IPS-20b (cell line): ENCODE measurements around the gene PRR14L.

Source experiments
- H3K27ac ChIP-seq: one replicate; pipeline ENCODE4 v1.5.1; 2013; ENCODE audit warnings: low read length
- H3K27me3 ChIP-seq: 2 replicates; pipeline ENCODE4 v1.6.1; 2013; ENCODE audit warnings: mild to moderate bottlenecking, low read length, inconsistent platforms; ENCODE audit not compliant: insufficient read depth
- H3K36me3 ChIP-seq: 2 replicates; pipeline ENCODE4 v1.6.1; 2013; ENCODE audit warnings: low read depth, mild to moderate bottlenecking, inconsistent platforms, low read length, moderate library complexity; ENCODE audit not compliant: insufficient read depth
- H3K4me1 ChIP-seq: 2 replicates; pipeline ENCODE4 v1.6.1; 2013; ENCODE audit warnings: mild to moderate bottlenecking, control low read depth, inconsistent platforms, low read length, moderate library complexity; ENCODE audit not compliant: insufficient read depth
- H3K4me3 ChIP-seq: 2 replicates; pipeline ENCODE4 v1.5.1; 2013; ENCODE audit warnings: mild to moderate bottlenecking, low read length, inconsistent platforms
- H3K9ac ChIP-seq: 2 replicates; pipeline ENCODE4 v1.6.1; 2013; ENCODE audit warnings: low read depth, mild to moderate bottlenecking, inconsistent platforms, low read length, moderate library complexity
- H3K9me3 ChIP-seq: 2 replicates; pipeline ENCODE4 v1.6.1; 2013; ENCODE audit warnings: mild to moderate bottlenecking, low read depth, low read length, inconsistent platforms; ENCODE audit not compliant: insufficient read depth

The PRR14L gene

GRCh38 chr22:31739795-31740201 is 10.1 kb downstream of the PRR14L start:
- H3K27me3 ChIP-seq, result no peaks in the 10 kb centered on the region
- no peak overlapping the region for H3K27ac ChIP-seq
- H3K9me3 ChIP-seq, result no peaks in the 10 kb centered on the region
- no peaks in the 10 kb centered on the region for H3K4me1 ChIP-seq
- H3K36me3 ChIP-seq, result peaks cover 73% of the 10 kb centered on the region
- no peak overlapping the region for H3K4me3 ChIP-seq
- no peak overlapping the region for H3K9ac ChIP-seq

GRCh38 chr22:31738566-31738965 is 11.4 kb downstream of the PRR14L start:
- H3K27ac ChIP-seq, result no peak overlapping the region
- H3K36me3 ChIP-seq, result peaks cover 77% of the 10 kb centered on the region
- no peak overlapping the region for H3K4me3 ChIP-seq
- H3K9me3 ChIP-seq, result no peaks in the 10 kb centered on the region
- no peaks in the 10 kb centered on the region for H3K4me1 ChIP-seq
- no peaks in the 10 kb centered on the region for H3K27me3 ChIP-seq
- no peak overlapping the region for H3K9ac ChIP-seq

DNA sequence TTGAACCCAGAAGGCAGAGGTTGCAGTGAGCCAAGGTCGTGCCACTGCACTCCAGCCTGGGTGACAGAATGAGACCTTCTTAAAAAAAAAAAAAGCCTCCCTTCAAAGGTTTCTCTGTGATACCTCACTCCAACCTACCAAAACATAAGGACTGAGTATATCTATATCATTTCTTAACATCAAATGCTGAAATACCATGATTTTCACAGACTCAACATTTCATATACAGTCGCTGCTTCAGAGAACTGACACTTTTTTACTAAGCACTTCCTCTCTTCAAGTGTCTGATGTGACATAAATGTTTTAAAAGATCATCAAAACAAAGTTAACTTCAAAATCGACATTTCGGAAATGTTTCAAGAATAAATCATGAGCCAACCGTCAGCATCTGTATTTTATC is 12.0 kb downstream of the PRR14L start:
- H3K27me3 ChIP-seq, result no peaks in the 10 kb centered on the region
- no peaks in the 10 kb centered on the region for H3K4me1 ChIP-seq
- peaks cover 77% of the 10 kb centered on the region for H3K36me3 ChIP-seq
- H3K9ac ChIP-seq, result no peak overlapping the region
- no peak overlapping the region for H3K27ac ChIP-seq
- no peak overlapping the region for H3K4me3 ChIP-seq
- H3K9me3 ChIP-seq, result no peaks in the 10 kb centered on the region

DNA sequence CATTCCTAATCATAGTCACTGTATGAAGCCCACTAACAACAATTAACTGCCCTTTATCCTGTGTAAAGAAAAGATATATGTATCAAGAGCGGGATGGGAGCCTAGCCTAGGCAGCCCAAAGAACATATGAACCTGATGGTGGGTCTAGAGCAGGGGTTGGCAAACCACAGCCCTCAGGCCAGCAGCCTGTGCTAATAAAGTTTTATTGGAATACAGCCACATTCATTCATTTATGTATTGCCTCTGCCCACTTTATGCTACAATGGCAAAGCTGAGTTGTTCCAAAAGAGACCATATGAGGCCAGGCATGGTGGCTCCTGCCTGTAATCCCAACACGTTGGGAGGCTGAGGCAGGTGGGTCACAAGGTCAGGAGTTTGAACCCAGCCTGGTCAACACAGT is 13.5 kb downstream of the PRR14L start:
- no peak overlapping the region for H3K9ac ChIP-seq
- H3K36me3 ChIP-seq, result peaks cover 76% of the 10 kb centered on the region
- H3K27me3 ChIP-seq, result no peaks in the 10 kb centered on the region
- H3K4me1 ChIP-seq, result no peaks in the 10 kb centered on the region
- H3K27ac ChIP-seq, result no peak overlapping the region
- H3K9me3 ChIP-seq, result no peaks in the 10 kb centered on the region
- H3K4me3 ChIP-seq, result no peak overlapping the region

- H3K9ac ChIP-seq, result no peak overlapping the region
- H3K36me3 ChIP-seq, result peaks cover 63% of the 10 kb centered on the region
- H3K9me3 ChIP-seq, result no peaks in the 10 kb centered on the region
- H3K27me3 ChIP-seq, result no peaks in the 10 kb centered on the region
- no peaks in the 10 kb centered on the region for H3K4me1 ChIP-seq
- H3K27ac ChIP-seq, result no peak overlapping the region
- H3K4me3 ChIP-seq, result no peak overlapping the region
Measured at GRCh38 chr22:31734512-31734911, 15.4 kb downstream of the PRR14L start.

DNA sequence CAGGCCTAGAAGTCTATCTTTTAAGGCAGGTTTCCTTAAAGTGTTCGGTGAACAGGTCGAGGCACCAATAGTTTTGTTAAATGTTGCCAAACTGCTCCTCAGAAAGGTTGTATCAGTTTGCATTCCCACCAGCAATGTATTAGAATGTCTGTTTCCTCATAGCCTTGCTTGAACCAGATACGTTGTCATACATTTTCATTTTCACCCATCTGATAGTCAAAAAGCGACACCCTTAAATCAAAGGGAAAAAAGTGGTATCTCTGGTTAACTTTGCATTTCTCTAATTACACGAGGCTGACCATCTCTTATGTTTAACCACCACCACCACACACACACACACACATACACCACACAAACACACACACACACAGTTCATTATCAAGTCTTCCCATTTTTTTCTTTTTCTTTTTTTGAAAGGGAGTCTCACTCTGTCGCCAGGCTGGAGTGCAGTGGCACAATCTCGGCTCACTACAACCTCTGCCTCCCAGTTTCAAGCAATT is 16.3 kb downstream of the PRR14L start:
- Histone ChIP-seq H3K36me3 (peaks cover 58% of the 10 kb centered on the region), H3K9ac (no peak overlapping the region), H3K4me1 (no peaks in the 10 kb centered on the region), H3K9me3 (no peaks in the 10 kb centered on the region), H3K27me3 (no peaks in the 10 kb centered on the region), H3K4me3 (no peak overlapping the region), H3K27ac (no peak overlapping the region)

GRCh38 chr22:31732089-31732829 is 17.7 kb downstream of the PRR14L start:
- no peaks in the 10 kb centered on the region for H3K9me3 ChIP-seq
- H3K27me3 ChIP-seq, result no peaks in the 10 kb centered on the region
- H3K36me3 ChIP-seq, result peaks cover 54% of the 10 kb centered on the region
- no peaks in the 10 kb centered on the region for H3K4me1 ChIP-seq
- no peak overlapping the region for H3K4me3 ChIP-seq
- H3K9ac ChIP-seq, result no peak overlapping the region
- H3K27ac ChIP-seq, result no peak overlapping the region

GRCh38 chr22:31730344-31730711 is 19.6 kb downstream of the PRR14L start:
- no peaks in the 10 kb centered on the region for H3K4me1 ChIP-seq
- H3K4me3 ChIP-seq, result no peak overlapping the region
- no peaks in the 10 kb centered on the region for H3K9me3 ChIP-seq
- no peak overlapping the region for H3K9ac ChIP-seq
- no peaks in the 10 kb centered on the region for H3K27me3 ChIP-seq
- H3K27ac ChIP-seq, result no peak overlapping the region
- H3K36me3 ChIP-seq, result peaks cover 55% of the 10 kb centered on the region

DNA sequence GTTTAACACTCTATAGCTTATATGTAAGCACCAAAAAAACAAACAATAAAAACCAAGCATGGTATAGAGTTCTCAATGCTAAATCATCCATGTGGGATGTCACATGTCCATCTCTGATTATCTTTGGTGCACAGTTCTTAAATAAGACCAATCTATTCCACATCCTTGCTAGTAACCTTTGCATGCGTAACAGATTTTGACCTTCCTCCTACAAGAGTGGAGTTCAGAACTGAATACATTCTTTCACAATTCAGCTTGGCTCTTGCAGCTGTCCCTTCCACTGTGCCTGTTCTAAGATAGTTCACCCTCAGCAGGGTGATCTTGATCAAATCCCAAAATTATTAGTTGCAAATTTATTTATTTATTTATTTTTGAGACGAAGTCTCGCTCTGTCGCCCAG is 21.1 kb downstream of the PRR14L start:
- H3K9me3 ChIP-seq, result no peaks in the 10 kb centered on the region
- no peak overlapping the region for H3K27ac ChIP-seq
- no peak overlapping the region for H3K4me3 ChIP-seq
- H3K27me3 ChIP-seq, result no peaks in the 10 kb centered on the region
- no peaks in the 10 kb centered on the region for H3K4me1 ChIP-seq
- peaks cover 57% of the 10 kb centered on the region for H3K36me3 ChIP-seq
- no peak overlapping the region for H3K9ac ChIP-seq

DNA sequence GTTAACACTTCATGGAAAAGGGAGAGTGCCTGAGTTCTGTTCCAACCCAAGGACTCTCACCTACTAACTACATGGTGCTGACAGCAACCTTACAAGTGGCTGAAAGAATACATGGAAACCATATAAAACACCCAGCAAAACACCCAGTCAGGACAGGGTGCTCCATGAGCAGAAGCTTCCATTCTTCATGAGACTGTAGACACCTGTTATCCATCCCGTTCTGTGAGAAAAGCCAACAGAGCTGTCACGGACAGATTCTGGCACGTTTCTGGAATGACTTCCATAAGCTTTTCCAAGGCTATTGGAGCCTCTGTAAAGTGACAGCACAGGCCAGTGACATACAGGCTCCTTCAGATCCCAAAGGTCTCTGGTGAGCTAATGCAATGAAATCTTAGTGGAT is 23.2 kb downstream of the PRR14L start:
- Histone ChIP-seq H3K9me3 (no peaks in the 10 kb centered on the region), H3K27me3 (no peaks in the 10 kb centered on the region), H3K4me3 (no peak overlapping the region), H3K4me1 (no peaks in the 10 kb centered on the region), H3K9ac (no peak overlapping the region), H3K36me3 (peaks cover 61% of the 10 kb centered on the region), H3K27ac (no peak overlapping the region)

GRCh38 chr22:31723723-31724122 is 26.2 kb downstream of the PRR14L start:
- Histone ChIP-seq H3K4me1 (no peaks in the 10 kb centered on the region), H3K27me3 (no peaks in the 10 kb centered on the region), H3K4me3 (no peak overlapping the region), H3K27ac (no peak overlapping the region), H3K9ac (no peak overlapping the region), H3K36me3 (peaks cover 87% of the 10 kb centered on the region), H3K9me3 (no peaks in the 10 kb centered on the region)

DNA sequence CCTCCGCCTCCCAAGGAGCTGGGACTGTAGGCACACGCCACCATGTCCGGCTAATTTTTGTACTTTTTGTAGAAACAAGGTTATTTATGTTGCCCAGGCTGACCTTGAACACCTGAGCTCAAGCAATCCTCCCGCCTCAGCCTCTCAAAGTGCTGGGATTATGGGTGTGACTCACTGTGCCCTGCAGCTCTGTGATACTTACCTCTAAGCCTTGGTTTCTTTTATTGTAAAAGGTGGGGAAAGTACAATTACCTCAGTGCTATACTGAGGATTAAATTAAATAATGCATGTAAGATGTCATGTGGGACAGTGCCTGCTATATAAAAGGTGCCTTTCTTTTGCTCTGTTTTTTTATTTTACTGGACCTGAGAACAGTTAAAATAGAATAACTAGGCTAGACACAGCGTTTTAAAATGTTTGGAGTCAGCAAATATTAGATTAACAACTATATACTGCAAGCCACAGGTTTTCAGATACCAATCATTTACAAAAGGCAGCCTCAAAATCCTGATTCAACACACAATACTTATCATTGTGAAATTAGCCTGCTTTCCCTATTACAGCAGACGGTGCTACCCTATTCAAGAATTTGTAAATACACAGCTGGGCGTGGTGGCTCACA is 30.0 kb downstream of the PRR14L start:
- Histone ChIP-seq H3K9me3 (no peaks in the 10 kb centered on the region), H3K27ac (no peak overlapping the region), H3K4me3 (no peak overlapping the region), H3K9ac (no peak overlapping the region), H3K27me3 (no peaks in the 10 kb centered on the region), H3K36me3 (peaks cover 86% of the 10 kb centered on the region), H3K4me1 (no peaks in the 10 kb centered on the region)
